Measurements from ENCODE around the gene MAP1LC3B2. TPM values are rescaled to one million over a fixed set of nuclear protein-coding genes. Genes with fewer than 3 reads are reported as not detected.

MAP1LC3B2 gene
- total and polyA plus RNA-seq, 10 of the 15 experiments (the other 5 are each of a cell fraction or from before 2014, with no cell fraction given): 0.23 to 2.7 (median 0.72) TPM; not detected in 3

GRCh38 chr12:116520225-116520760 lies 38.9 kb upstream of the MAP1LC3B2 start (continued):
- TF ChIP-seq RFX5 (IDR thresholded peaks at IDR 0.05; ENCODE audit: low read depth, low read length) (no peak), IRF4 (IDR thresholded peaks at IDR 0.05; ENCODE audit: low read depth, low read length) (no peak), EGR1 (IDR thresholded peaks at IDR 0.05; ENCODE audit: borderline replicate concordance in 1 of 2, low read depth in 2 of 2, low read length in 2 of 2) (no peak), NR2C2 (IDR thresholded peaks at IDR 0.05; ENCODE audit: borderline replicate concordance, control insufficient read depth, insufficient read length, low read depth) (no peak), ZBTB11 (CRISPR knock-in tag; IDR thresholded peaks at IDR 0.05) (no peak), ZBED1 (IDR thresholded peaks at IDR 0.05; ENCODE audit: borderline replicate concordance) (no peak)

GRCh38 chr12:116520801-116521471 lies 38.2 kb upstream of the MAP1LC3B2 start:
- Histone ChIP-seq H3K27ac (ENCODE audit: control insufficient read depth, insufficient read depth) (no peak overlapping the region), H3K36me3 (ENCODE audit: control insufficient read depth in 2 of 2, insufficient read depth in 2 of 2, low read length in 1 of 2) (no peaks in the 10 kb centered on the region), H4K20me1 (ENCODE audit: control insufficient read depth, insufficient read depth) (no peaks in the 10 kb centered on the region), H3K4me2 (ENCODE audit: control insufficient read depth, insufficient read depth) (no peak overlapping the region), H3K27me3 (replicated peaks in 1 of 2; ENCODE audit: control insufficient read depth in 2 of 2, insufficient read depth in 2 of 2, low read length in 1 of 2) (no peaks in the 10 kb centered on the region), H3K4me1 (ENCODE audit: control insufficient read depth, insufficient read depth, low read length) (peaks cover 7% of the 10 kb centered on the region; the same call in 1 of the 2 replicates), H3K79me2 (ENCODE audit: control insufficient read depth, insufficient read depth, low read length) (no peaks in the 10 kb centered on the region), H3K9me3 (replicated peaks; ENCODE audit: control insufficient read depth, insufficient read depth, low read length) (no peaks in the 10 kb centered on the region), H3K9ac (ENCODE audit: control insufficient read depth, insufficient read depth, low read length) (no peak overlapping the region), H3K4me3 (no peak overlapping the region), H2AFZ (ENCODE audit: control insufficient read depth, low read depth, low read length) (no peak overlapping the region)
- CTCF ChIA-PET: no interaction called here
- SMC1A ChIA-PET (ENCODE audit: uncharacterized antibody, unreplicated experiment): no interaction called here
- in situ Hi-C loops (cut with MboI) (no loop called here), intact Hi-C loops (cut with micrococcal nuclease; ENCODE audit: unreplicated experiment) (no loop called here)
- POLR2A ChIA-PET: no interaction called here
- 61% methylated on average over 15 of the region's 15 CpGs for WGBS (ENCODE audit: insufficient coverage, insufficient replicate concordance, low lambda C conversion rate, missing lambda C conversion rate)
- ATAC-seq: no peak
- FAIRE-seq: no peak
- no peak for DNase-seq (ENCODE audit: low read depth, low spot score)
- no TSS peak for BruUV-seq (replicated peaks)
- RAD21 ChIA-PET (ENCODE audit: unreplicated experiment): no interaction called here
- TF ChIP-seq CREM (IDR thresholded peaks at IDR 0.05; ENCODE audit: low read depth) (0 out of 2 replicates have a peak, but pooled peaks have one; percentile 24), ATF3 (IDR thresholded peaks at IDR 0.05; ENCODE audit: borderline replicate concordance, extremely low read depth, low read depth, low read length) (no peak), CREB1 (IDR thresholded peaks at IDR 0.05; ENCODE audit: low read depth) (peak; percentile 43; the same call in 1 of the 2 replicates), ZNF687 (IDR thresholded peaks at IDR 0.05) (no peak), SIN3A (IDR thresholded peaks at IDR 0.05; ENCODE audit: low read depth, low read length) (no peak)
